Measurements from ENCODE around the gene OS9.

Gene OS9

DNA sequence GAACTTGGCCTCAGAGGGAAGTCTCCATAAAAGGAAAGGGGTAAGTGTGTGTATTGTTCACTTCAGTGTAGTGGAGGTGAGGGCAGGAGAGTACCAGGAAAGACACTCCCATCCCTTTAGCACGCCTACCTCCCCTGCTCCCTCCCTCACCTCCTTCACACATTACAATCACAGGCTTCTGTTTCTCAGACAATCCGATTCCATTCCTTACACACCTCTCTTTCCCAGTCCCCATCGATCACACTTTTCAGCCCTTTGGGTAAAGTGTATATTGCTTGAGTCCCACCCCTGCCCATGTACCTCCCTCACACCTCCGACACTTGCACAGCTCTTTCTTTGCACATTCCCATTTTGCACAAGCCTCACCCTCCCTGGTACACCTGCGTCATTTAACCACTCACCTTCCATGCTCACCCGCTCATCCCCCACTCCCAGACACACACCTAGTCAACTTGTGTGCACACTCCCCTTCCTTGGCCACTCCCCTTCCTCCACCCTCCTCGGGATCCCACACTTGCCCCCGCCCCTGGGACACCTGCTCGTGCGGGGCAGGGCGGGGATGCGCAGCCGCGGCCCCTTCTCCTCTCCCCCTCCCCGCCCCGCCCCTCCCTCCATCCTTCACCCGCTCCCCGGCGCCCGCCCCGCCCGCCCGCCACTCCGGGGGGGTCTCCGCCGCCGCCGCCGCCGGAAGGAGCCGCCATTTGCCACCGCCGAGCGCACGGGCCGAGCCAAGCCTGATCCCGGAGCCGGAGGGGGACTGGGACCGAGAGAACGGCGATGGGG, 60.7 kb downstream of the OS9 start, which contains the start of gene MARCHF9:
Gene MARCHF9 (plus strand): TSS at position 693 of the 783 bp plus-strand sequence. CDS start 426 bp downstream, outside the sequence.
- DNase-seq, result peak in 1 of 2 experiments; percentile 21

- no peak for DNase-seq
Observed at GRCh38 chr12:57755194-57755453, 61.2 kb downstream of the OS9 start.

DNA sequence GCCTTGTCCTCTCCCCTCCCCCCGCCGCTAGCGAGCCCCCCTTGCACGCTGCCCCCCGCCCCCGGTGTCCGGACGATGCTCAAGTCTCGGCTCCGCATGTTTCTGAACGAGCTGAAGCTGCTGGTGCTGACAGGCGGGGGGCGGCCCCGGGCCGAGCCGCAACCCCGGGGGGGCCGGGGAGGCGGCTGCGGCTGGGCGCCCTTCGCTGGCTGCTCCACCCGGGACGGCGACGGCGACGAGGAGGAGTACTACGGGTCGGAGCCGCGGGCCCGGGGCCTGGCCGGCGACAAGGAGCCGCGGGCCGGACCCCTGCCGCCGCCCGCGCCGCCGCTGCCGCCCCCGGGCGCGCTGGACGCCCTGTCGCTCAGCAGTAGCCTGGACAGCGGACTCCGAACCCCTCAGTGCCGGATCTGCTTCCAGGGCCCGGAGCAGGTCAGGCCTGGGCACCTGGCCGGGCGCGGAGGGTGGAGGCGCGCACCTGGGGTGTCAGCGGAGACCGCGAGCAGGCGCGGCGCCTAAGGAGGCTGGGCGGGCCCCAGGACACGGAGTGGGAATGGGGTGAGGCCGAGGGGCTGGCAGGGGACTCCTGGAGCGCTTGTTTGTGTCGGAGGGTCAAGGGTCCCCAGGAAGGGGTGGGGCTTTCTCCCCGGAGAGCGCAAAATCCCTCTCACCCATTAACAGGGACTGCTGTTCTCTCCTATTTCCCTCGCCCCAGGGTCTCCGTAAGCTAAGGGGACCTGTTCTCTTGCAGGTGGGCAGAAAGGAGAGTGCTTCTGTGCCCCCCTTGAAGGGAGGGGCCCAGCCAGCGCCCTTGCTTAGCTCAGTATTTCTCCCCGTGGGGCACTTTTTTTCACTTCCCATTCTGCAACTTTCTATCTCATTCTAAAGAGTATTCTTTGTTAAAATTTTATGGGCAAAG, 61.8 kb downstream of the OS9 start:
- DNase-seq, result no peak

GRCh38 chr12:57756406-57757341, 62.7 kb downstream of the OS9 start:
- peak; percentile 20 to 43 for DNase-seq

DNA sequence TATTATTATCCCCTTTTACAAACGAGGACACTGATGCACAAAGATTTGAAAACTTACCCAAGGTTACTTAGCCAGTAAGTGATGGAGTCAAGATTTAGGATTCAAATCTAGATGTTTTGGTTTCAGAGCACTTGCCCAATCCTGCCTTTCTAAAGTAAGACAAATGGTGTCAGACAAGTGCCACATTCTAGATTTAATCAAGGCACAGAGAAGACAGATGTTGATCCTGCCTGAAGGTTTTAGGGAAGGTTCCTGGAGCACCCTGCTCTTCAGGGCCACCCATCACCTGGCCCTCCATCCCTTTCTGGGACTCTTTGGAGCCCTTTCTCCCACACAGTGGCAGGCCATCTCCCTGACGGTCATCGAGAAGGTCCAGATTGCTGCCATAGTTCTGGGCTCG, 63.8 kb downstream of the OS9 start:
- no peak for DNase-seq

- no peak for DNase-seq
Observed at GRCh38 chr12:57758552-57759359, 64.8 kb downstream of the OS9 start.

DNA sequence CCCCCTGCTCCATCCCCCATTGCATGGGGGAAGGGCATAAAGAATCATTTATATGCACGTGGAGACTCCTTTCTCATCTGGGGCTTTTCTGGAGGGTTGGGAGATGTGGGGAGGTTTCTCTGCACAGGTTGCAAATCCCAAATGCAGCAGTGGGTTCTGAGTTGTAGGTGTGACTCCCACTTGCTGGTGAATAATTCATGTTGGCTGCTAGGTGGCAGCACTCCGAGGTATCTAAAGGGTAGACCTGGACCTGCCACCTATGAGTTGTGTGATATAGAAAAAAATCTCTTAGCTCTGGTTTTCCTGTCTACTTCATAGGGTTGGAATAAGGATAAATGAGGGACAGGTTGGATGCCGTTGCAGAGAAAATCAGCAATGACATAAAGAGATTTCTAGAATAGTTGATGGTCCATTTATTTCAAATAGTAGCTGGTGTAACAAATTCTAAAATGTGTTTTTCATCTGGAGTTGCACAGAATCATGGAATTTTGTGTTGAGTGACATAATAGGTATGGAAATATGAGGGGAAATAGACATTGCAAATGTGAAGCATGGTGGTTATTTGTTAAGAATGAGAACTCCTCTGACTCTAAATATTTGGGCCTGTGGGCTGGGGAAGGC, 65.5 kb downstream of the OS9 start:
- DNase-seq, result peak; percentile 22 to 31

- DNase-seq, result no peak
Observed at GRCh38 chr12:57760347-57760982, 66.5 kb downstream of the OS9 start.

- no peak for DNase-seq
Observed at GRCh38 chr12:57761391-57761998, 67.6 kb downstream of the OS9 start.

- DNase-seq, result no peak
Observed at GRCh38 chr12:57762463-57762862, 68.5 kb downstream of the OS9 start.

GRCh38 chr12:57763881-57764661, 70.1 kb downstream of the OS9 start:
- DNase-seq, result no peak

GRCh38 chr12:57764662-57765002, 70.7 kb downstream of the OS9 start:
- no peak for DNase-seq

GRCh38 chr12:57765003-57765697, 71.2 kb downstream of the OS9 start:
- DNase-seq, result no peak

- no peak for DNase-seq
Observed at GRCh38 chr12:57765698-57766463, 71.9 kb downstream of the OS9 start.

- DNase-seq, result no peak
Observed at GRCh38 chr12:57766464-57767304, 72.8 kb downstream of the OS9 start, which contains the start of gene CYP27B1. Gene CYP27B1 (minus strand): TSS chr12:57767078. CDS start chr12:57767041, 37 bp downstream.

DNA sequence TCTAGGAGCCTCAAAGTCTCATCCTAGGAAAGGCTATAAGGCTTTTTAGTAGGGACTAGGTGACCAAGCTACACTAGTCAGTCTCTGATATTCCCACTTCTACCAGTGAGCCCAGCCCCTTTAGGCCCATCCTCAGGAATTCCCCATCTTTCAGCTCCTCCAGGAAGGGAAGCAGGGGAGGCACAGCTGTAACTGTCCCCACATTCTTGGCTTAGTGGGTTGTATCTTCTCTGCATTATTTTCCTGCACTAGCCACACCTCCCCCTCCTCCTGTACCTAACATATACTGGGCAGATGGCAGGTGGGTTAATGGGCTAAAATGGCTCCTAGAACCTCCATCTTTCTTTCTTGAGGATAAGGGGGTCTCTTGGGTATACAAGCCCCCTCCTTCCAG, 73.4 kb downstream of the OS9 start:
- no peak for DNase-seq

DNA sequence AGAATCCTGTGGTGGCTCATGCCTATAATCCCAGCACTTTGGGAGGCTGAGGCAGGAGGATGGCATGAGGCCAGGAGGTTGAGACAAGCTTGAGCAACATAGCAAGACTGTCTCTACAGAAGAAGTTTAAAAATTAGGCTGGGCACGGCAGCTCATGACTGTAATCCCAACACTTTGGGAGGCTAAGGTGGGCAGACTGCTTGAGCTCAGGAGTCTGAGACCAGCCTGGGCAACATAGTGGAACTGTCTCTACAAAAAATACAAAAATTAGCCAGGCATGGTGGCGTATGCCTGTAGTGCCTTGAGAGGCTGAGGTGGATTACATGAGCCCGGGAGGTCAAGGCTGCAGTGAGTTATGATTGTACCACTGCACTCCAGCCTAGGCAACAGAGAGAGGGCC, 73.9 kb downstream of the OS9 start:
- no peak for DNase-seq

Data from AML-193 (cell line).